Right ventricle myocardium superior (tissue), 1 donor: ENCODE results near the gene ABCB8. TPM values are rescaled to one million over a fixed set of nuclear protein-coding genes. Genes with fewer than 3 reads are reported as not detected.
A peak's percentile ranks its signal among the peaks of the same experiment; 100 is the strongest.
"Not testable (repeated sequence)": the region's sequence is repeated elsewhere in the genome, so short reads cannot be mapped to it uniquely, and the experiment has no call there.

Experiments
- ATAC-seq: fragments of 200-7000 bp; cut with Tn5 transposase; one replicate; pipeline ENCODE4 v1.9.1; 2020; ENCODE audit warnings: mild to moderate bottlenecking; ENCODE audit not compliant: poor library complexity
- DNase-seq: peaks from one replicate; pipeline ENCODE4 v3.0.0-alpha.2; 2020
- intact Hi-C: fragments of 100-400 bp; cut with DNase I; formaldehyde crosslinking; loops from one replicate; pipeline ENCODE4 v1.11.2; 2022
- total RNA-seq: library from RNA; stranded (reverse); fragmentation: NEBNext Ultra II Directional; extraction: Animal tissue kit (Norgen Biotek cat#: 25700); gene quantifications from one replicate; pipeline ENCODE4 v1.2.1, GENCODE V29; 2021
- donor health status: DM: no; HTN: yes; CAD: no; lungs with severe emphysema.

Gene ABCB8
- total RNA-seq, 1 donor from 2014 or later, result 24.6 TPM

GRCh38 chr7:151026771-151027727 lies 1.2 kb upstream of the ABCB8 start:
- DNase-seq, ATAC-seq, intact Hi-C loops: not testable (repeated sequence)

- intact Hi-C loops, DNase-seq, ATAC-seq: not testable (repeated sequence)
Measured at GRCh38 chr7:151027728-151028130, 521 bp upstream of the ABCB8 start.

GRCh38 chr7:151028948-151029501 lies 775 bp downstream of the ABCB8 start:
- DNase-seq (no peak), ATAC-seq (no peak)
- intact Hi-C loops, result no loop called here

- DNase-seq (no peak), ATAC-seq (no peak)
- intact Hi-C loops, result loop anchor here (10.0 kb wide), 1 partner anchor 84 kb away; no protein-coding TSS in a partner anchor
Measured at GRCh38 chr7:151031011-151031410, 2.8 kb downstream of the ABCB8 start.

- intact Hi-C loops, result loop anchor here (10.0 kb wide), 1 partner anchor 82 kb away; no protein-coding TSS in a partner anchor
- ATAC-seq, result no peak
- no peak for DNase-seq
Measured at GRCh38 chr7:151032936-151033863, 5.0 kb downstream of the ABCB8 start.

GRCh38 chr7:151033864-151034249 lies 5.6 kb downstream of the ABCB8 start:
- ATAC-seq (no peak), DNase-seq (no peak)
- intact Hi-C loops, result loop anchor here (10.0 kb wide), 1 partner anchor 81 kb away; no protein-coding TSS in a partner anchor

- intact Hi-C loops, result loop anchor here (10.0 kb wide), 1 partner anchor 80 kb away; no protein-coding TSS in a partner anchor
- ATAC-seq (no peak), DNase-seq (no peak)
Measured at GRCh38 chr7:151034312-151035025, 6.2 kb downstream of the ABCB8 start.

- DNase-seq (no peak), ATAC-seq (peak; percentile 71)
- intact Hi-C loops, result loop anchor here (10.0 kb wide), 1 partner anchor 80 kb away; no protein-coding TSS in a partner anchor
Measured at GRCh38 chr7:151035026-151035717, 6.9 kb downstream of the ABCB8 start.

- intact Hi-C loops, result loop anchor here (10.0 kb wide), 1 partner anchor 79 kb away; no protein-coding TSS in a partner anchor
Measured at GRCh38 chr7:151035902-151036301, 7.7 kb downstream of the ABCB8 start.

GRCh38 chr7:151038951-151039849 lies 10.9 kb downstream of the ABCB8 start:
- intact Hi-C loops, result loop anchor here (10.0 kb wide), 1 partner anchor 76 kb away; no protein-coding TSS in a partner anchor
- ATAC-seq (peak; percentile 43), DNase-seq (peak; percentile 66)

More at GRCh38 chr7:151035902-151036301, 7.7 kb downstream of the ABCB8 start:
- no peak for DNase-seq
- no peak for ATAC-seq

GRCh38 chr7:151039850-151040548 lies 11.7 kb downstream of the ABCB8 start:
- DNase-seq (no peak), ATAC-seq (no peak)
- intact Hi-C loops, result loop anchor here (10.0 kb wide), 1 partner anchor 75 kb away; no protein-coding TSS in a partner anchor

- intact Hi-C loops, result no loop called here
- DNase-seq, result no peak
Measured at GRCh38 chr7:151040616-151041375, 12.5 kb downstream of the ABCB8 start.

GRCh38 chr7:151043449-151043848 lies 15.2 kb downstream of the ABCB8 start:
- DNase-seq, intact Hi-C loops, ATAC-seq: not testable (repeated sequence)

More at GRCh38 chr7:151040616-151041375, 12.5 kb downstream of the ABCB8 start:
- no peak for ATAC-seq

- ATAC-seq, result no peak
- intact Hi-C loops, result no loop called here
- no peak for DNase-seq
Measured at GRCh38 chr7:151043959-151044358, 15.7 kb downstream of the ABCB8 start.

GRCh38 chr7:151045262-151045661 lies 17.0 kb downstream of the ABCB8 start:
- ATAC-seq, result no peak
- no peak for DNase-seq
- intact Hi-C loops, result no loop called here
